K562 (cell line): Measurements from ENCODE around the gene NKAIN1. TPM values are rescaled to one million over a fixed set of nuclear protein-coding genes. Genes with fewer than 3 reads are reported as not detected.

ENCODE experiments used
- ATAC-seq: fragments of 200-7000 bp; cut with Tn5 transposase; 3 replicates; pipeline ENCODE4 v1.9.1; 2020; ENCODE audit warnings: moderate library complexity
- BruUV-seq: library from RNA; stranded (reverse); fragments of 400-500 nt; replicated peaks from 2 replicates; lab custom pipeline; 2021; lab: Mats Ljungman, UMichigan
- CTCF ChIA-PET: fragments of 300-600 bp; formaldehyde crosslinking; extraction: SDS; loops from one replicate; lab custom pipeline; 2021; ENCODE audit warnings: low intra/inter-chr PET ratio; lab: Yijun Ruan, JAX
- POLR2A ChIA-PET: fragments of 300-600, 350-650 bp; sonication (Branson Sonifier 250); formaldehyde crosslinking; extraction: SDS; loops from one replicate; lab custom pipeline; 2021; ENCODE audit warnings: antibody characterized with exemption, inconsistent platforms; lab: Yijun Ruan, JAX
- DNase-seq, 4 experiments: peaks; one replicate each; pipeline versions ENCODE4 v3.0.0 to v3.0.0-alpha.2; 2011 to 2018; ENCODE audit warnings: low spot score in 3 of 4, mixed read lengths in 3 of 4; ENCODE audit errors: extremely low read depth in 1 of 4
- FAIRE-seq: peaks from 2 replicates; lab custom pipeline; 2011; peaks lifted over from hg19 to GRCh38; lab: Jason Lieb, UNC
- H2AFZ ChIP-seq: 2 replicates; pipeline ENCODE4 v1.6.0; 2011; ENCODE audit warnings: low read depth, low read length, control low read depth, inconsistent platforms
- H3K27ac ChIP-seq: fragments of 200-600 bp; 3 replicates; pipeline ENCODE4 v1.8.0; 2011; ENCODE audit warnings: low read depth, mild to moderate bottlenecking, control low read depth, inconsistent platforms, low read length, moderate library complexity, mixed read lengths; ENCODE audit errors: extremely low read depth
- H3K27me3 ChIP-seq, 2 experiments: fragments of 300-600 bp in 1 of 2; 2 replicates in 1 of 2; 3 replicates in 1 of 2; pipeline versions ENCODE4 v1.6.0 to v1.8.0; 2011; ENCODE audit warnings: inconsistent platforms in 2 of 2, low read length in 2 of 2, mild to moderate bottlenecking in 1 of 2, mixed read lengths in 1 of 2, moderate library complexity in 1 of 2; ENCODE audit not compliant: control insufficient read depth in 2 of 2, insufficient read depth in 2 of 2
- H3K36me3 ChIP-seq: fragments of 300-600 bp; 3 replicates; pipeline ENCODE4 v1.8.0; 2011; ENCODE audit warnings: mild to moderate bottlenecking, low read length, inconsistent platforms; ENCODE audit not compliant: control insufficient read depth, insufficient read depth
- H3K4me1 ChIP-seq, 2 experiments: fragments of 200-600 bp in 1 of 2; replicated peaks in 1 of 2; 2 replicates in 1 of 2; 3 replicates in 1 of 2; pipeline versions ENCODE4 v1.5.1 to v1.8.0; 2011; ENCODE audit warnings: inconsistent platforms in 2 of 2, low read length in 2 of 2, mild to moderate bottlenecking in 1 of 2, mixed read lengths in 1 of 2, moderate library complexity in 1 of 2; ENCODE audit not compliant: control insufficient read depth in 2 of 2, insufficient read depth in 2 of 2
- H3K4me2 ChIP-seq: 2 replicates; pipeline ENCODE4 v1.6.1; 2011; ENCODE audit warnings: low read length, control low read depth, inconsistent platforms, mixed read lengths; ENCODE audit not compliant: insufficient read depth
- H3K4me3 ChIP-seq: fragments of 200-600 bp; sonication (generic), shearing (Covaris generic); 2 replicates; pipeline ENCODE4 v1.5.1; 2016; ENCODE audit warnings: control low read depth, inconsistent platforms
- H3K79me2 ChIP-seq: fragments of 200-600 bp; 3 replicates; pipeline ENCODE4 v1.8.0; 2011; ENCODE audit warnings: low read length, inconsistent platforms; ENCODE audit not compliant: control insufficient read depth, insufficient read depth
- H3K9ac ChIP-seq, 2 experiments: 2 replicates each; pipeline versions ENCODE4 v1.6.0 to v1.6.1; 2011; ENCODE audit warnings: low read depth in 2 of 2, low read length in 2 of 2, control low read depth in 1 of 2, inconsistent platforms in 1 of 2, mild to moderate bottlenecking in 1 of 2, mixed read lengths in 1 of 2; ENCODE audit not compliant: insufficient read depth in 1 of 2
- H3K9me1 ChIP-seq: one replicate; pipeline ENCODE4 v1.6.0; 2011; ENCODE audit warnings: inconsistent platforms, mild to moderate bottlenecking, low read length, moderate library complexity; ENCODE audit not compliant: control insufficient read depth, insufficient read depth
- H3K9me3 ChIP-seq: replicated peaks from 2 replicates; pipeline ENCODE4 v1.5.1; 2011; ENCODE audit warnings: low read depth, low read length, inconsistent platforms; ENCODE audit not compliant: control insufficient read depth, insufficient read depth
- H4K20me1 ChIP-seq: replicated peaks from 2 replicates; pipeline ENCODE4 v1.6.1; 2011; ENCODE audit warnings: low read length, inconsistent platforms, mixed read lengths; ENCODE audit not compliant: control insufficient read depth, insufficient read depth
- CCNT2 ChIP-seq: IDR thresholded peaks from 2 replicates; pipeline ENCODE4 v1.6.1; 2011; ENCODE audit warnings: borderline replicate concordance, low read depth, mild to moderate bottlenecking, moderate library complexity, mixed read lengths, low read length; ENCODE audit not compliant: insufficient read length; ENCODE audit errors: extremely low read depth
- NFE2 ChIP-seq: IDR thresholded peaks from 2 replicates; pipeline ENCODE4 v1.6.1; 2014; ENCODE audit warnings: antibody characterized with exemption, low read depth
- NFYB ChIP-seq: IDR thresholded peaks from 2 replicates; pipeline ENCODE4 v1.6.1; 2011; ENCODE audit warnings: mild to moderate bottlenecking, moderate library complexity; ENCODE audit not compliant: insufficient read length; ENCODE audit errors: extremely low read depth
- PKNOX1 ChIP-seq: fragments of 450-650 bp; IDR thresholded peaks from 2 replicates; pipeline ENCODE4 v1.6.1; 2016
- USF2 ChIP-seq: sonication (generic); formaldehyde crosslinking; IDR thresholded peaks from 2 replicates; pipeline ENCODE4 v1.5.0; 2020; ENCODE audit warnings: missing genetic modification reagents
- ZNF384 ChIP-seq: IDR thresholded peaks from 2 replicates; pipeline ENCODE4 v1.6.1; 2012; ENCODE audit warnings: low read depth, low read length, improper control_type of control experiment
- WGBS: fragments of 100-300 bp; shearing (Covaris generic); methylation state at CpG from one replicate; pipeline ENCODE4 v1.1.6; 2016; ENCODE audit warnings: low coverage, mixed read lengths; ENCODE audit not compliant: insufficient coverage; ENCODE audit errors: missing lambda C conversion rate; 5-methylcytosine and 5-hydroxymethylcytosine counted together
- in situ Hi-C: fragments of 300-500 bp; cut with MboI; formaldehyde crosslinking; loops from 4 replicates; pipeline ENCODE4 v1.15.0; 2018; ENCODE audit warnings: inconsistent platforms, mixed read lengths
- intact Hi-C: fragments of 100-400 bp; cut with micrococcal nuclease; formaldehyde crosslinking; loops from 2 replicates; pipeline ENCODE4 v1.14.2; 2022
- polyA plus RNA-seq, 8 experiments: library from polyadenylated mRNA; depleted of rRNA in 4 of 8; stranded (reverse) in 5 of 8; unstranded in 3 of 8; fragments of >200 nt; fragmentation: Nextera tagmentation in 2 of 8; fragmentation: Illumina TruSeq in 1 of 8; extraction: Ambion mirVana in 2 of 8; extraction: Trizol in 1 of 8; gene quantifications; 2 replicates each; pipeline versions ENCODE4 v1.2.1 to v1.2.3, GENCODE V29; 2011 to 2014; ENCODE audit warnings: inconsistent platforms in 1 of 8, missing spikeins in 1 of 8
- total RNA-seq, 7 experiments: library from RNA; depleted of rRNA in 6 of 7; stranded (reverse); fragments of >200 nt in 6 of 7; fragmentation: Illumina TruSeq in 2 of 7; extraction: Trizol in 2 of 7; gene quantifications; 2 replicates each; pipeline versions ENCODE4 v1.2.1 to v1.2.3, GENCODE V29; 2011 to 2021; ENCODE audit warnings: low replicate concordance in 1 of 7

Gene NKAIN1
- total and polyA plus RNA-seq, 9 of the 15 experiments (the other 6 are each of a cell fraction or from before 2014, with no cell fraction given): 0.03 to 0.22 (median 0.04) TPM; not detected in 3

DNA sequence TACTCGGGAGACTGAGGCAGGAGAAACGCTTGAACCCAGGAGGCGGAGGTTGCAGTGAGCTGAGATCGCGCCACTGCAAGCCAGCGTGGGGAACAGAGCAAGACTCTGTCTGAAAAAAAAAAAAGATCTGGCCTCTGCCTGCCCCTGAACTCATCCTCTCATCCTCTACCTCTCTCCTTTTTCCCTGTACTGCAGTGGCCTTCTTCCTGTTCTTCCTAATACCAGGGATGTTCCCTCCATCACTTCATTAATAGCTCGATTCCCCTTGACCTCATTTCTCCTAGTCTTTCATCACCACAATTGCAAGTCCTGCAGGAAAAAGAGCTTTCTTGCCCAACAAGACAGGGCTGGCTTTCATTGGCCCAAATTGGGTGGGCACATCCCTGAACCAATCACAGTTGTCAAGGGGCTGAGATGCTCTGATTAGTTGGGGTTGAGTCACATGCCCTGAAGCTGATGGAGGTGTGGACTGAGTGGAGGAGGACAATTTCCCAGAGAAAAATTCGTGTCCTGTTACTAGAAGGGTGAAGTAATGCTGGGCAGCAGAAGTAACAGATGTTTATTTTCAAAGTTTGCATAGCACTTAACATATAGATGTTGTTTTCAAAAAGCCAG lies 87.4 kb downstream of the NKAIN1 start (continued):
- peak; percentile 64; the same call in 1 of the 2 replicates for TF ChIP-seq PKNOX1
- TF ChIP-seq NFYB: peak; percentile 32
- TF ChIP-seq USF2 (CRISPR knock-in tag): peak; percentile 71

DNA sequence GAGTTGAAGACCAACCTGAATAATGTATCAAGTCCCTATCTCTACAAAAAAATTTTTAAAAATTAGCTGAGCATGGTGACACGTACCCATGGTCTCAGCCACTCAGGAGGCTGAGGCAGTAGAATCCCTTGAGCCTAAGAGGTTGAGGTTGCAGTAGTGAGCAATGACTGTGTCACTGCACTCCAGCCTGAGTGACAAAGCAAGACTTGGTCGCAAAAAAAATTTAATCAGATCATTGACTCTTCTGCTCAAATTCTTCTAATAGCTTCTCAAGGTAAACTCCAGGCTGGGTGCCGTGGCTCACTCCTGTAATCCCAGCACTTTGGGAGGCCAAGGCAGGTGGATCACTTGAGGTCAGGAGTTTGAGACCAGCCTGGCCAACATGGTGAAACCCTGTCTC lies 88.3 kb downstream of the NKAIN1 start:
- H3K27me3 ChIP-seq: no peaks in the 10 kb centered on the region
- WGBS: 46% methylated on average over 3 of the region's 3 CpGs
- no peak for FAIRE-seq
- no peak overlapping the region for H3K27ac ChIP-seq
- CTCF ChIA-PET: no interaction called here
- in situ Hi-C loops: no loop called here
- ATAC-seq: no peak
- POLR2A ChIA-PET: no interaction called here
- H3K9me3 ChIP-seq: no peaks in the 10 kb centered on the region
- H4K20me1 ChIP-seq: no peaks in the 10 kb centered on the region
- no peak overlapping the region for H3K4me3 ChIP-seq
- H3K9me1 ChIP-seq: no peaks in the 10 kb centered on the region
- no peak overlapping the region for H2AFZ ChIP-seq
- H3K4me2 ChIP-seq: no peak overlapping the region
- no peak for DNase-seq
- peaks cover 8% of the 10 kb centered on the region; the same call in 1 of the 3 replicates for H3K79me2 ChIP-seq
- no peaks in the 10 kb centered on the region for H3K36me3 ChIP-seq
- H3K9ac ChIP-seq: no peak overlapping the region
- no TSS peak for BruUV-seq
- intact Hi-C loops: loop anchor here (10.0 kb wide), 1 partner anchor 177 kb away; no protein-coding TSS in a partner anchor
- H3K4me1 ChIP-seq: peaks cover 10 to 21% of the 10 kb centered on the region in 2 experiments; a peak in 4 of 5 replicates
- TF ChIP-seq ZNF384 (peak; percentile 38; the same call in 1 of the 2 replicates), NFE2 (peak; percentile 50; the same call in 1 of the 2 replicates), PKNOX1 (peak; percentile 62; the same call in 1 of the 2 replicates), CCNT2 (no peak)
- TF ChIP-seq, all 486 proteins: peak for 3
